Endodermal cell (in vitro differentiated cells): ENCODE data around the gene ELOVL2. TPM values are rescaled to one million over a fixed set of nuclear protein-coding genes. Genes with fewer than 3 reads are reported as not detected.
A peak's percentile ranks its signal among the peaks of the same experiment; 100 is the strongest.

Source experiments
- DNase-seq: peaks from one replicate; pipeline ENCODE4 v3.0.0-alpha.2; 2017
- H3K27ac ChIP-seq: 2 replicates; pipeline ENCODE4 v1.5.1; 2013; ENCODE audit warnings: mild to moderate bottlenecking, low read depth, low read length, moderate library complexity
- H3K27me3 ChIP-seq: 2 replicates; pipeline ENCODE4 v1.6.1; 2013; ENCODE audit warnings: mild to moderate bottlenecking, low read length, moderate library complexity; ENCODE audit not compliant: insufficient read depth, control insufficient read depth, poor library complexity, severe bottlenecking
- H3K36me3 ChIP-seq: 2 replicates; pipeline ENCODE4 v1.7.0; 2013; ENCODE audit warnings: mild to moderate bottlenecking, low read length, moderate library complexity; ENCODE audit not compliant: control insufficient read depth, insufficient read depth
- H3K4me1 ChIP-seq: one replicate; pipeline ENCODE4 v1.7.0; 2013; ENCODE audit warnings: low read length; ENCODE audit not compliant: control insufficient read depth, insufficient read depth
- H3K4me3 ChIP-seq: 2 replicates; pipeline ENCODE4 v1.5.1; 2013; ENCODE audit warnings: mild to moderate bottlenecking, low read length, moderate library complexity
- H3K9ac ChIP-seq: 2 replicates; pipeline ENCODE4 v1.6.1; 2013; ENCODE audit warnings: mild to moderate bottlenecking, low read length, moderate library complexity; ENCODE audit not compliant: poor library complexity, severe bottlenecking; ENCODE audit errors: extremely low read depth
- H3K9me3 ChIP-seq: 2 replicates; pipeline ENCODE4 v1.6.1; 2013; ENCODE audit warnings: mild to moderate bottlenecking, low read length, moderate library complexity; ENCODE audit not compliant: control insufficient read depth
- H3K27ac Mint-ChIP-seq: 2 replicates; pipeline ENCODE4 v1.8.0; 2020; ENCODE audit warnings: mixed read lengths
- H3K27me3 Mint-ChIP-seq: 2 replicates; pipeline ENCODE4 v1.8.0; 2021; ENCODE audit warnings: mild to moderate bottlenecking, mixed read lengths; ENCODE audit not compliant: insufficient read depth
- H3K36me3 Mint-ChIP-seq: 2 replicates; pipeline ENCODE4 v1.8.0; 2020; ENCODE audit warnings: low read depth, mixed read lengths
- H3K4me1 Mint-ChIP-seq: 2 replicates; pipeline ENCODE4 v1.8.0; 2020; ENCODE audit warnings: mixed read lengths
- H3K4me3 Mint-ChIP-seq: 2 replicates; pipeline ENCODE4 v1.8.0; 2020; ENCODE audit warnings: mild to moderate bottlenecking, moderate library complexity, mixed read lengths
- H3K9me3 Mint-ChIP-seq: 2 replicates; pipeline ENCODE4 v1.8.0; 2020; ENCODE audit warnings: mild to moderate bottlenecking, mixed read lengths
- CTCF ChIP-seq: fragments of 200-600 bp; sonication (generic); conservative IDR thresholded peaks from 2 replicates; pipeline ENCODE4 v1.5.0; 2021; ENCODE audit warnings: antibody characterized with exemption, mild to moderate bottlenecking
- WGBS, 2 experiments: methylation state at CpG; one replicate each; pipeline versions ENCODE4 v1.1.5 to v1.1.7; 2013; ENCODE audit warnings: missing lambda C conversion rate in 2 of 2, mixed read lengths in 1 of 2; ENCODE audit not compliant: insufficient coverage in 1 of 2, insufficient read length in 1 of 2; 5-methylcytosine and 5-hydroxymethylcytosine counted together
- total RNA-seq, 2 donors: library from RNA; stranded (reverse); fragmentation: NEBNext Ultra II Directional in 1 of 2; extraction: Animal tissue kit (Norgen Biotek cat#: 25700) in 1 of 2; gene quantifications; 2 replicates in 1 of 2; 3 replicates in 1 of 2; pipeline ENCODE4 v1.2.1, GENCODE V29; 2021

The ELOVL2 gene
- total RNA-seq, 2 donors from 2014 or later = 7.3 to 14.1 TPM

- 91% methylated on average over 4 to 11 of the region's 11 CpGs for WGBS, 2 experiments
- no peak for TF ChIP-seq CTCF
- DNase-seq = no peak
Observed at GRCh38 chr6:11028959-11029358, 15.1 kb downstream of the ELOVL2 start.

DNA sequence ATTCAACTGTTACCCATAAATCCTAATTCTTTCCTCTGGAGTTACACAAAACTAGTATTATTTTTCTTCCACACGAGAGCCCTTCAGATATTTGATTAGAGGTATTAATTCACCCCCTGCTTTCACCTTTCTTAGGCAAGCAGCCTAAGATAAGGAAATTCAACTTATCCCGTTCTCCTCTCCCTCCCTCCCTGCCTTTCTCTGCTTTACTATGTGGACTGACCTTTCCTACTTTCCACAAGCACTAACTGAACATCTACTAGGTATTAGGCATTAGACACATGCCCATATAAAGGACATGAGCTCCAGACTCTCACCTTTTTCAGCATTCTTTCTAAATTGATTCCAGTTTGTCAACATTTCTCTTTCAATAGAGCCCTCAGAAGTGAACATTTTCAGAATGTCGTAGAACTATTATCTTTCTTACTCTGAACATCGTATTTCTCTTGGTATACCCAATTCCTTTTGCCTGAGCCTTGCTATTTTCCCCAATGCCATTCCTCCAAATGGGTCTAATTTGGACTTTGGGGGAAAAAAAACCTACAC is 16.5 kb downstream of the ELOVL2 start:
- Mint-ChIP-seq H3K27me3 (peaks cover 3% of the 10 kb centered on the region), H3K4me1 (peaks cover 18% of the 10 kb centered on the region), H3K27ac (no peak overlapping the region), H3K4me3 (no peak overlapping the region), H3K36me3 (no peaks in the 10 kb centered on the region), H3K9me3 (no peaks in the 10 kb centered on the region)
- Histone ChIP-seq H3K36me3 (peaks cover 14% of the 10 kb centered on the region), H3K27ac (no peak overlapping the region), H3K9ac (no peak overlapping the region), H3K4me1 (peaks cover 17% of the 10 kb centered on the region), H3K27me3 (no peaks in the 10 kb centered on the region), H3K9me3 (no peaks in the 10 kb centered on the region), H3K4me3 (no peak overlapping the region)
- 76 to 83% methylated on average over 4 of the region's 4 CpGs for WGBS, 2 experiments
- TF ChIP-seq CTCF = no peak
- DNase-seq = no peak

More at GRCh38 chr6:11028959-11029358, 15.1 kb downstream of the ELOVL2 start:
- peaks cover 3% of the 10 kb centered on the region for H3K27me3 Mint-ChIP-seq
- Histone ChIP-seq H3K27me3 (no peaks in the 10 kb centered on the region), H3K9me3 (no peaks in the 10 kb centered on the region), H3K4me1 (peaks cover 22% of the 10 kb centered on the region), H3K27ac (no peak overlapping the region), H3K4me3 (no peak overlapping the region), H3K9ac (no peak overlapping the region), H3K36me3 (peaks cover 9% of the 10 kb centered on the region)
- peaks cover 22% of the 10 kb centered on the region for H3K4me1 Mint-ChIP-seq
- H3K36me3 Mint-ChIP-seq = no peaks in the 10 kb centered on the region
- no peak overlapping the region for H3K27ac Mint-ChIP-seq
- H3K4me3 Mint-ChIP-seq = no peak overlapping the region
- no peaks in the 10 kb centered on the region for H3K9me3 Mint-ChIP-seq

GRCh38 chr6:11025921-11026635 is 18.0 kb downstream of the ELOVL2 start:
- H3K4me1 ChIP-seq = peaks cover 20% of the 10 kb centered on the region
- Mint-ChIP-seq H3K36me3 (no peaks in the 10 kb centered on the region), H3K4me1 (peaks cover 28% of the 10 kb centered on the region), H3K27me3 (peaks cover 4% of the 10 kb centered on the region), H3K27ac (peak overlapping the region; percentile 88), H3K4me3 (peak overlapping the region; percentile 30), H3K9me3 (no peaks in the 10 kb centered on the region)
- H3K4me3 ChIP-seq = peak overlapping the region; percentile 39
- H3K9me3 ChIP-seq = no peaks in the 10 kb centered on the region
- TF ChIP-seq CTCF = no peak
- no peak overlapping the region for H3K27ac ChIP-seq
- H3K27me3 ChIP-seq = no peaks in the 10 kb centered on the region
- DNase-seq = peak; percentile 73
- no peak overlapping the region for H3K9ac ChIP-seq
- peaks cover 21% of the 10 kb centered on the region for H3K36me3 ChIP-seq
- 34 to 41% methylated on average over 9 to 10 of the region's 10 CpGs for WGBS, 2 experiments
